ENCODE data around the gene ACAD8. TPM values are rescaled to one million over a fixed set of nuclear protein-coding genes. Genes with fewer than 3 reads are reported as not detected.

The ACAD8 gene
- total RNA-seq, 1 donor from 2014 or later: 48.4 TPM

GRCh38 chr11:134235399-134235798, 18.0 kb upstream of the ACAD8 start:
- H3K4me3 Mint-ChIP-seq: no peak overlapping the region
- Histone ChIP-seq H2AFZ (replicated peaks) (no peak overlapping the region), H3K9me3 (ENCODE audit: low read depth) (no peaks in the 10 kb centered on the region), H3K27ac (no peak overlapping the region), H3K4me1 (no peaks in the 10 kb centered on the region), H3K4me3 (no peak overlapping the region), H3K4me2 (no peak overlapping the region), H3K27me3 (no peaks in the 10 kb centered on the region), H3K9ac (no peak overlapping the region), H3K36me3 (no peaks in the 10 kb centered on the region), H3F3A (ENCODE audit: low read depth) (no peaks in the 10 kb centered on the region), H4K20me1 (ENCODE audit: low read depth) (no peaks in the 10 kb centered on the region), H3K79me2 (ENCODE audit: low read depth) (no peaks in the 10 kb centered on the region)
- H3K4me1 Mint-ChIP-seq: peaks cover 14% of the 10 kb centered on the region
- H3K36me3 Mint-ChIP-seq: peaks cover 9% of the 10 kb centered on the region
- no peak for DNase-seq (ENCODE audit: low spot score)
- no peak overlapping the region for H3K27ac Mint-ChIP-seq
- H3K9me3 Mint-ChIP-seq: no peaks in the 10 kb centered on the region
- H3K27me3 Mint-ChIP-seq (ENCODE audit: insufficient read depth, low read depth): peaks cover 3% of the 10 kb centered on the region
- no peak for TF ChIP-seq EZH2phosphoT487 (IDR thresholded peaks at IDR 0.05)
- TF ChIP-seq, protein P1, sequence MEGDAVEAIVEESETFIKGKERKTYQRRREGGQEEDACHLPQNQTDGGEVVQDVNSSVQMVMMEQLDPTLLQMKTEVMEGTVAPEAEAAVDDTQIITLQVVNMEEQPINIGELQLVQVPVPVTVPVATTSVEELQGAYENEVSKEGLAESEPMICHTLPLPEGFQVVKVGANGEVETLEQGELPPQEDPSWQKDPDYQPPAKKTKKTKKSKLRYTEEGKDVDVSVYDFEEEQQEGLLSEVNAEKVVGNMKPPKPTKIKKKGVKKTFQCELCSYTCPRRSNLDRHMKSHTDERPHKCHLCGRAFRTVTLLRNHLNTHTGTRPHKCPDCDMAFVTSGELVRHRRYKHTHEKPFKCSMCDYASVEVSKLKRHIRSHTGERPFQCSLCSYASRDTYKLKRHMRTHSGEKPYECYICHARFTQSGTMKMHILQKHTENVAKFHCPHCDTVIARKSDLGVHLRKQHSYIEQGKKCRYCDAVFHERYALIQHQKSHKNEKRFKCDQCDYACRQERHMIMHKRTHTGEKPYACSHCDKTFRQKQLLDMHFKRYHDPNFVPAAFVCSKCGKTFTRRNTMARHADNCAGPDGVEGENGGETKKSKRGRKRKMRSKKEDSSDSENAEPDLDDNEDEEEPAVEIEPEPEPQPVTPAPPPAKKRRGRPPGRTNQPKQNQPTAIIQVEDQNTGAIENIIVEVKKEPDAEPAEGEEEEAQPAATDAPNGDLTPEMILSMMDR (IDR thresholded peaks at IDR 0.05): no peak
- no peak for TF ChIP-seq EZH2 (IDR thresholded peaks at IDR 0.05)

- no peak overlapping the region for H3K9ac ChIP-seq
- no peaks in the 10 kb centered on the region for H3K4me1 ChIP-seq
- H3K9me3 Mint-ChIP-seq: no peaks in the 10 kb centered on the region
- H3K4me2 ChIP-seq: no peak overlapping the region
- peaks cover 10% of the 10 kb centered on the region for H3K4me1 Mint-ChIP-seq
- no peaks in the 10 kb centered on the region for H3F3A ChIP-seq (ENCODE audit: low read depth)
- no peak overlapping the region for H3K27ac Mint-ChIP-seq
- H3K4me3 Mint-ChIP-seq: no peak overlapping the region
- no peaks in the 10 kb centered on the region for H3K36me3 ChIP-seq
- DNase-seq (ENCODE audit: low spot score): no peak
- no peaks in the 10 kb centered on the region for H3K27me3 ChIP-seq
- no peak overlapping the region for H3K4me3 ChIP-seq
- H3K9me3 ChIP-seq (ENCODE audit: low read depth): no peaks in the 10 kb centered on the region
- H4K20me1 ChIP-seq (ENCODE audit: low read depth): no peaks in the 10 kb centered on the region
- H3K79me2 ChIP-seq (ENCODE audit: low read depth): no peaks in the 10 kb centered on the region
- no peak overlapping the region for H2AFZ ChIP-seq (replicated peaks)
- H3K27me3 Mint-ChIP-seq (ENCODE audit: insufficient read depth, low read depth): peaks cover 3% of the 10 kb centered on the region
- peaks cover 9% of the 10 kb centered on the region for H3K36me3 Mint-ChIP-seq
- TF ChIP-seq EZH2 (IDR thresholded peaks at IDR 0.05) (no peak), EZH2phosphoT487 (IDR thresholded peaks at IDR 0.05) (no peak)
- TF ChIP-seq, protein P1 (IDR thresholded peaks at IDR 0.05): no peak
- H3K27ac ChIP-seq: no peak overlapping the region
These were observed 16.4 kb upstream of the ACAD8 start for GRCh38 chr11:134236834-134237556.

GRCh38 chr11:134237557-134237922, 15.8 kb upstream of the ACAD8 start:
- H4K20me1 ChIP-seq (ENCODE audit: low read depth): no peaks in the 10 kb centered on the region
- H3K4me3 ChIP-seq: no peak overlapping the region
- H3K9ac ChIP-seq: no peak overlapping the region
- no peaks in the 10 kb centered on the region for H3F3A ChIP-seq (ENCODE audit: low read depth)
- no peaks in the 10 kb centered on the region for H3K27me3 Mint-ChIP-seq (ENCODE audit: insufficient read depth, low read depth)
- no peak for DNase-seq (ENCODE audit: low spot score)
- H3K27ac Mint-ChIP-seq: no peak overlapping the region
- no peaks in the 10 kb centered on the region for H3K9me3 Mint-ChIP-seq
- no peaks in the 10 kb centered on the region for H3K27me3 ChIP-seq
- no peaks in the 10 kb centered on the region for H3K36me3 ChIP-seq
- H2AFZ ChIP-seq (replicated peaks): no peak overlapping the region
- peaks cover 10% of the 10 kb centered on the region for H3K36me3 Mint-ChIP-seq
- TF ChIP-seq EZH2 (IDR thresholded peaks at IDR 0.05) (no peak), EZH2phosphoT487 (IDR thresholded peaks at IDR 0.05) (no peak)
- TF ChIP-seq, protein P1 (IDR thresholded peaks at IDR 0.05): no peak
- H3K4me3 Mint-ChIP-seq: no peak overlapping the region
- H3K9me3 ChIP-seq (ENCODE audit: low read depth): no peaks in the 10 kb centered on the region
- peaks cover 4% of the 10 kb centered on the region for H3K4me1 Mint-ChIP-seq
- H3K4me1 ChIP-seq: no peaks in the 10 kb centered on the region
- no peak overlapping the region for H3K4me2 ChIP-seq
- no peaks in the 10 kb centered on the region for H3K79me2 ChIP-seq (ENCODE audit: low read depth)
- H3K27ac ChIP-seq: no peak overlapping the region
